CD4-positive, alpha-beta T cell treated with Interleukin-17A for 4 hours (primary cell): Measurements from ENCODE around the gene ZNF862.

Source experiments
- DNase-seq: peaks from one replicate; pipeline ENCODE4 v3.0.0-alpha.2; 2020; ENCODE audit warnings: mixed read lengths

ZNF862 gene

GRCh38 chr7:149846436-149847046, 8.4 kb downstream of the ZNF862 start:
- no peak for DNase-seq

GRCh38 chr7:149849174-149849573, 11.0 kb downstream of the ZNF862 start:
- DNase-seq = no peak

GRCh38 chr7:149850007-149850594, 11.9 kb downstream of the ZNF862 start:
- peak; percentile 26 for DNase-seq

GRCh38 chr7:149850716-149851115, 12.5 kb downstream of the ZNF862 start:
- DNase-seq = no peak

GRCh38 chr7:149851449-149851848, 13.3 kb downstream of the ZNF862 start:
- DNase-seq = no peak

- no peak for DNase-seq
These were observed 15.0 kb downstream of the ZNF862 start for GRCh38 chr7:149853157-149853556.

GRCh38 chr7:149854611-149855360, 16.6 kb downstream of the ZNF862 start:
- peak; percentile 68 for DNase-seq

GRCh38 chr7:149855361-149856305, 17.5 kb downstream of the ZNF862 start:
- no peak for DNase-seq

- DNase-seq = peak; percentile 64
These were observed 18.4 kb downstream of the ZNF862 start for GRCh38 chr7:149856583-149856982.

- no peak for DNase-seq
These were observed 21.2 kb downstream of the ZNF862 start for GRCh38 chr7:149859369-149859768.

- DNase-seq = no peak
These were observed 21.7 kb downstream of the ZNF862 start for GRCh38 chr7:149859876-149860275.

- DNase-seq = peak; percentile 47
These were observed 22.9 kb downstream of the ZNF862 start for GRCh38 chr7:149860821-149861727.

- DNase-seq = no peak
These were observed 23.5 kb downstream of the ZNF862 start for GRCh38 chr7:149861728-149862045.

GRCh38 chr7:149862156-149862555, 24.0 kb downstream of the ZNF862 start:
- DNase-seq = no peak

GRCh38 chr7:149863500-149863899, 25.3 kb downstream of the ZNF862 start:
- DNase-seq = no peak

- no peak for DNase-seq
These were observed 25.8 kb downstream of the ZNF862 start for GRCh38 chr7:149864023-149864422.

GRCh38 chr7:149864751-149865150, 26.6 kb downstream of the ZNF862 start:
- DNase-seq = no peak

GRCh38 chr7:149865437-149865836, 27.3 kb downstream of the ZNF862 start:
- peak; percentile 82 for DNase-seq

GRCh38 chr7:149866139-149866778, 28.1 kb downstream of the ZNF862 start:
- no peak for DNase-seq

- DNase-seq = peak; percentile 64
These were observed 28.7 kb downstream of the ZNF862 start for GRCh38 chr7:149866779-149867447.
